Measurements from ENCODE around the gene DOK4.

- TF ChIP-seq CTCF (conservative IDR thresholded peaks at IDR 0.05; ENCODE audit: low read depth in 2 of 2), result no peak
- no peak for TF ChIP-seq EZH2phosphoT487 (IDR thresholded peaks at IDR 0.05; ENCODE audit: unreplicated experiment)
- no peak for TF ChIP-seq EZH2 (IDR thresholded peaks at IDR 0.05; ENCODE audit: low read depth, unreplicated experiment)
- TF ChIP-seq NANOG (IDR thresholded peaks at IDR 0.05; ENCODE audit: borderline replicate concordance), result no peak
- no peak; the same call in 1 of the 2 replicates for TF ChIP-seq POLR2AphosphoS5 (IDR thresholded peaks at IDR 0.05; ENCODE audit: low read depth)
- no peak for TF ChIP-seq STAT1 (IDR thresholded peaks at IDR 0.05; ENCODE audit: unreplicated experiment)
- TF ChIP-seq REST (IDR thresholded peaks at IDR 0.05; ENCODE audit: unreplicated experiment), result no peak
- no peak for TF ChIP-seq ETS1 (IDR thresholded peaks at IDR 0.05)
Observed at GRCh38 chr16:57528499-57529390, 42.5 kb upstream of the DOK4 start.
